ENCODE data around the gene KRTAP13-1. TPM values are rescaled to one million over a fixed set of nuclear protein-coding genes. Genes with fewer than 3 reads are reported as not detected.
A peak's percentile ranks its signal among the peaks of the same experiment; 100 is the strongest.

KRTAP13-1 gene
- total RNA-seq, 2 donors from 2014 or later = not detected

- Histone ChIP-seq H3K27ac (ENCODE audit: low read depth, low read length) (no peak overlapping the region), H3K36me3 (ENCODE audit: control insufficient read depth, insufficient read depth, low read length) (no peaks in the 10 kb centered on the region), H3K27me3 (ENCODE audit: control insufficient read depth, insufficient read depth, low read length, poor library complexity, severe bottlenecking) (no peaks in the 10 kb centered on the region), H3K4me1 (ENCODE audit: control insufficient read depth, insufficient read depth, low read length) (no peaks in the 10 kb centered on the region), H3K4me3 (ENCODE audit: low read length) (no peak overlapping the region), H3K9me3 (ENCODE audit: control insufficient read depth, low read length) (no peaks in the 10 kb centered on the region), H3K9ac (ENCODE audit: extremely low read depth, low read length, poor library complexity, severe bottlenecking) (no peak overlapping the region)
- Mint-ChIP-seq H3K27me3 (ENCODE audit: insufficient read depth) (no peaks in the 10 kb centered on the region), H3K36me3 (ENCODE audit: low read depth) (no peaks in the 10 kb centered on the region), H3K4me3 (no peak overlapping the region), H3K27ac (no peak overlapping the region), H3K4me1 (peaks cover 12% of the 10 kb centered on the region), H3K9me3 (no peaks in the 10 kb centered on the region)
- DNase-seq = peak; percentile 64
- WGBS, 2 experiments (ENCODE audit: insufficient coverage in 1 of 2, insufficient read length in 1 of 2) = 68% methylated on average over 1 of the region's 1 CpG; no CpG with 5 or more reads in 1 of the 2 experiments
- TF ChIP-seq CTCF (conservative IDR thresholded peaks at IDR 0.05) = peak; percentile 61
Measured at GRCh38 chr21:30444204-30444603, 48.4 kb downstream of the KRTAP13-1 start.

Small RNA genes within 50 kb of the gene (microRNA-seq; reads per million reads assigned to microRNA genes)
- not detected for gene MIR4327 (ENCODE audit: borderline microRNAs expressed)

Other genes starting within 250 kb of the KRTAP13-1 start
- not detected for gene CLDN17, start 229.2 kb upstream of the KRTAP13-1 start, total RNA-seq
- gene CLDN8, start 179.9 kb upstream of the KRTAP13-1 start, total RNA-seq = not detected
- not detected for gene KRTAP24-1, start 113.1 kb upstream of the KRTAP13-1 start, total RNA-seq
- not detected for gene KRTAP25-1, start 106.5 kb upstream of the KRTAP13-1 start, total RNA-seq
- gene KRTAP26-1, start 75.7 kb upstream of the KRTAP13-1 start, total RNA-seq = not detected
- not detected for gene KRTAP27-1, start 58.3 kb upstream of the KRTAP13-1 start, total RNA-seq
- not detected for gene KRTAP23-1, start 47.4 kb upstream of the KRTAP13-1 start, total RNA-seq
- gene KRTAP13-2, start 23.8 kb upstream of the KRTAP13-1 start, total RNA-seq = not detected
- gene KRTAP13-3, start 29.9 kb downstream of the KRTAP13-1 start, total RNA-seq = not detected
- not detected for gene KRTAP13-4, start 34.2 kb downstream of the KRTAP13-1 start, total RNA-seq
- gene KRTAP15-1, start 44.2 kb downstream of the KRTAP13-1 start, total RNA-seq = not detected
- not detected for gene KRTAP19-1, start 84.3 kb downstream of the KRTAP13-1 start, total RNA-seq
- not detected for gene KRTAP19-2, start 91.4 kb downstream of the KRTAP13-1 start, total RNA-seq
- not detected for gene KRTAP19-3, start 96.0 kb downstream of the KRTAP13-1 start, total RNA-seq
- not detected for gene KRTAP19-4, start 101.1 kb downstream of the KRTAP13-1 start, total RNA-seq
- gene KRTAP19-5, start 106.1 kb downstream of the KRTAP13-1 start, total RNA-seq = not detected
- gene KRTAP19-6, start 145.8 kb downstream of the KRTAP13-1 start, total RNA-seq = not detected
- not detected for gene KRTAP19-7, start 165.3 kb downstream of the KRTAP13-1 start, total RNA-seq
- gene KRTAP22-2, start 194.4 kb downstream of the KRTAP13-1 start, total RNA-seq = not detected
- gene KRTAP6-3, start 196.4 kb downstream of the KRTAP13-1 start, total RNA-seq = not detected
- gene KRTAP6-2, start 202.9 kb downstream of the KRTAP13-1 start, total RNA-seq = not detected
- not detected for gene KRTAP22-1, start 205.1 kb downstream of the KRTAP13-1 start, total RNA-seq
- gene KRTAP6-1, start 217.9 kb downstream of the KRTAP13-1 start, total RNA-seq = not detected
- not detected for gene KRTAP20-1, start 220.4 kb downstream of the KRTAP13-1 start, total RNA-seq
- not detected for gene KRTAP20-4, start 224.6 kb downstream of the KRTAP13-1 start, total RNA-seq
- gene KRTAP20-2, start 239.2 kb downstream of the KRTAP13-1 start, total RNA-seq = not detected
- gene KRTAP20-3, start 246.8 kb downstream of the KRTAP13-1 start, total RNA-seq = not detected

All from endodermal cell (in vitro differentiated cells).